GM23248 (cell line): Measurements from ENCODE around the gene KCMF1. TPM values are rescaled to one million over a fixed set of nuclear protein-coding genes. Genes with fewer than 3 reads are reported as not detected.

Source experiments
- DNase-seq: peaks from one replicate; pipeline ENCODE4 v3.0.0-alpha.2; 2015
- H2AFZ ChIP-seq: fragments of 200-600 bp; sonication (generic); 2 replicates; pipeline ENCODE4 v1.6.1; 2016; ENCODE audit warnings: antibody characterized with exemption
- H3F3A ChIP-seq: fragments of 200-600 bp; sonication (generic); 2 replicates; pipeline ENCODE4 v1.6.1; 2016; ENCODE audit warnings: mild to moderate bottlenecking, antibody characterized with exemption, mixed run types; ENCODE audit not compliant: insufficient read depth
- H3K27ac ChIP-seq: fragments of 200-600 bp; sonication (generic); 2 replicates; pipeline ENCODE4 v1.5.1; 2016; ENCODE audit warnings: mild to moderate bottlenecking
- H3K27me3 ChIP-seq: fragments of 200-600 bp; sonication (generic); replicated peaks from 2 replicates; pipeline ENCODE4 v1.6.1; 2016; ENCODE audit warnings: mild to moderate bottlenecking; ENCODE audit not compliant: insufficient read depth
- H3K36me3 ChIP-seq: fragments of 200-600 bp; sonication (generic); 2 replicates; pipeline ENCODE4 v1.6.1; 2016; ENCODE audit warnings: low read depth, mild to moderate bottlenecking
- H3K4me1 ChIP-seq: fragments of 200-600 bp; sonication (generic); 2 replicates; pipeline ENCODE4 v1.6.1; 2016; ENCODE audit warnings: mild to moderate bottlenecking; ENCODE audit not compliant: insufficient read depth
- H3K4me2 ChIP-seq: fragments of 200-600 bp; sonication (generic); one replicate; pipeline ENCODE4 v1.6.1; 2016; ENCODE audit warnings: mild to moderate bottlenecking; ENCODE audit not compliant: unreplicated experiment
- H3K4me3 ChIP-seq: fragments of 200-600 bp; sonication (generic); 2 replicates; pipeline ENCODE4 v1.5.1; 2016; ENCODE audit warnings: mild to moderate bottlenecking
- H3K79me2 ChIP-seq: fragments of 200-600 bp; sonication (generic); 2 replicates; pipeline ENCODE4 v1.6.1; 2016; ENCODE audit warnings: mild to moderate bottlenecking; ENCODE audit not compliant: insufficient read depth
- H3K9ac ChIP-seq: fragments of 200-600 bp; sonication (generic); 2 replicates; pipeline ENCODE4 v1.6.1; 2016; ENCODE audit warnings: mild to moderate bottlenecking
- H3K9me2 ChIP-seq: fragments of 200-600 bp; sonication (generic); 2 replicates; pipeline ENCODE4 v1.6.1; 2016; ENCODE audit warnings: mixed run types, mild to moderate bottlenecking, moderate library complexity; ENCODE audit not compliant: insufficient read depth
- H3K9me3 ChIP-seq: fragments of 200-600 bp; sonication (generic); one replicate; pipeline ENCODE4 v1.6.1; 2017; ENCODE audit warnings: low read depth
- H4K20me1 ChIP-seq: fragments of 200-600 bp; sonication (generic); 2 replicates; pipeline ENCODE4 v1.6.0; 2016; ENCODE audit not compliant: insufficient read depth
- EZH2 ChIP-seq: fragments of 200-600 bp; sonication (generic); IDR thresholded peaks from 2 replicates; pipeline ENCODE4 v1.6.1; 2018; ENCODE audit warnings: antibody characterized with exemption, mild to moderate bottlenecking; ENCODE audit not compliant: insufficient read depth, poor library complexity, severe bottlenecking
- EZH2phosphoT487 ChIP-seq: fragments of 200-600 bp; sonication (generic); IDR thresholded peaks from 2 replicates; pipeline ENCODE4 v1.6.1; 2018; ENCODE audit warnings: antibody characterized with exemption, moderate library complexity, mild to moderate bottlenecking, low read depth; ENCODE audit not compliant: insufficient read depth
- WGBS, 2 experiments: methylation state at CpG; one replicate each; pipeline ENCODE4 v1.1.6; 2015 to 2017; ENCODE audit warnings: low lambda C conversion rate in 2 of 2, low coverage in 1 of 2; ENCODE audit errors: missing lambda C conversion rate in 2 of 2; 5-methylcytosine and 5-hydroxymethylcytosine counted together
- in situ Hi-C: fragments of 300-500 bp; cut with MboI; formaldehyde crosslinking; loops from 2 replicates; pipeline ENCODE4 v1.15.0; 2020
- polyA plus RNA-seq: library from polyadenylated mRNA; unstranded; fragments of >200 nt; fragmentation: Nextera tagmentation; extraction: Ambion mirVana; gene quantifications from 2 replicates; pipeline ENCODE4 v1.2.1, GENCODE V29; 2016
- total RNA-seq: library from RNA; depleted of rRNA; stranded (reverse); fragments of >200 nt; shearing (Covaris generic); gene quantifications from 2 replicates; pipeline ENCODE4 v1.2.3, GENCODE V29; 2014

The KCMF1 gene
- total and polyA plus RNA-seq, 2 experiments from 2014 or later = 52.5 to 87.2 TPM

DNA sequence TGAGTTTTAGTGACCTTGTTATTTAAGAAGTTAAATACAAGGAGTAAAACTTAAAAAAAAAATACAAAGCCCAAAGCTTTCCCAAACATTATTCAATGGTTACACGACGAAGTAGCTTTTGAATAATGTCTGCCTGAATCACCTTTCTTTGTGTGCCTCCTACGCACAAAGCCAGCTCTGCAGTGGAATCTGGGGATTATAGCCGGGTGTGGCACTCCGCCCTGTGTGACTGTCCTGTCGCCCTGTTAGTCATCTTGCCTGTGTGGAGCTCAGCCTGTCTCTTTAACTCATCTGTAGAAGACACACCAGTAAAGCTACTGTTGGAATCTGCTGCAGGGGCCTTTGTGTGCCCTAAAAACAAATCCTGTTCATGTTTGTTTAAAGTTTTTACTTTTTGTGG lies 82.8 kb downstream of the KCMF1 start:
- peaks cover 42% of the 10 kb centered on the region for H3K4me1 ChIP-seq
- no peaks in the 10 kb centered on the region for H3K9me3 ChIP-seq
- no peaks in the 10 kb centered on the region for H3K9me2 ChIP-seq
- H3K36me3 ChIP-seq = peaks cover 47% of the 10 kb centered on the region
- H4K20me1 ChIP-seq = no peaks in the 10 kb centered on the region
- no peak for TF ChIP-seq EZH2phosphoT487
- peak overlapping the region; percentile 47 for H3K9ac ChIP-seq
- no peak overlapping the region for H3K4me3 ChIP-seq
- H3K27ac ChIP-seq = peak overlapping the region; percentile 65
- in situ Hi-C loops = no loop called here
- H2AFZ ChIP-seq = no peak overlapping the region
- DNase-seq = peak; percentile 94
- 3 to 9% methylated on average over 6 of the region's 6 CpGs for WGBS, 2 experiments
- peaks cover 61% of the 10 kb centered on the region for H3F3A ChIP-seq
- H3K27me3 ChIP-seq = no peaks in the 10 kb centered on the region
- H3K4me2 ChIP-seq = peak overlapping the region; percentile 53
- peaks cover 20% of the 10 kb centered on the region; the same call in 1 of the 2 replicates for H3K79me2 ChIP-seq

DNA sequence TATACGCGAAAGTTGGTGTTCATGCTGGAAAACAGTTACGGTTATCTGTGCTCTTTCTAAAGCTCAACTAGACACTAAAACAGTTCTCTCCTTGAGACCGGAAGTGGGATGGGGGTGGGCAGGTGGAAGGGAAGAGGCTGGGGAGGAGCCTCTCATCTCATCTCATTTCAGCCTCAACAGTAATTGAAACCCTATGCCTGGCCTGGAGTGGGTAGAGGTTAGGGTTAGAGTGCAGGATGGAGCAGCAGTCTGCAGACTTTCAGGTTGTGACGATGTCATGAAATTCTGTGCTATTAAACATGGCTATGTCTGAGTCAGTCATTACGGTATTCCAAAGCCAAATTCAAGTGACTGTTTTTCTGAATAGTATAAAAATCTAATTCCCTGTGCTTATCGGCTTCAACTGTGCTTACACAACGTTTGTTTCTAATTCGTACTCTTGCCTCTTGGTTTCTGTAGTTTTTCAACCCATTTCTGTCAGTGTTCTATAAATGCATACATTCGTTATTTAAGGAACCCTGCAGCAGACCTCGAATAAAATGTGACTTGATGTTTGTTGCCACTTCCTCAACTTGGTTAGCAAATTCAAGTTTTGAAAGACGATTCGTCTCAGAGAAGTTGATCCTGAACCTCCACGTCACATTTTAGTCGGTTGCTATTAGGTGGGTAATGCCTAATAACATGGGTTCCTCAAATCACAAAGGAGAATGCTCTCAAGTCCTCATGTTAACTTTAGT lies 86.4 kb downstream of the KCMF1 start:
- Histone ChIP-seq H3K9me2 (no peaks in the 10 kb centered on the region), H3K9ac (no peak overlapping the region), H3K4me2 (peak overlapping the region; percentile 10), H3K36me3 (peaks cover 22% of the 10 kb centered on the region), H3F3A (peaks cover 64% of the 10 kb centered on the region), H4K20me1 (no peaks in the 10 kb centered on the region), H3K4me1 (peaks cover 42% of the 10 kb centered on the region), H3K79me2 (no peaks in the 10 kb centered on the region), H3K27me3 (no peaks in the 10 kb centered on the region), H3K9me3 (no peaks in the 10 kb centered on the region), H3K27ac (peak overlapping the region; percentile 46; the same call in 1 of the 2 replicates), H3K4me3 (no peak overlapping the region), H2AFZ (no peak overlapping the region)
- peak; percentile 73 for DNase-seq
- WGBS, 2 experiments = 52 to 55% methylated on average over 15 of the region's 15 CpGs
- in situ Hi-C loops = no loop called here
- TF ChIP-seq EZH2 = no peak

GRCh38 chr2:85061896-85062295 lies 90.9 kb downstream of the KCMF1 start:
- Histone ChIP-seq H3K36me3 (no peaks in the 10 kb centered on the region), H3K9me3 (no peaks in the 10 kb centered on the region), H3K4me1 (peaks cover 18% of the 10 kb centered on the region), H3K27me3 (no peaks in the 10 kb centered on the region), H3K4me3 (no peak overlapping the region), H3K79me2 (no peaks in the 10 kb centered on the region), H3K4me2 (no peak overlapping the region), H2AFZ (no peak overlapping the region), H3K9ac (no peak overlapping the region), H3K27ac (no peak overlapping the region), H3F3A (peaks cover 21% of the 10 kb centered on the region), H4K20me1 (no peaks in the 10 kb centered on the region), H3K9me2 (no peaks in the 10 kb centered on the region)
- in situ Hi-C loops = no loop called here
- TF ChIP-seq EZH2phosphoT487 = no peak
- TF ChIP-seq EZH2 = no peak
- no peak for DNase-seq
- WGBS, 2 experiments = 12 to 14% methylated on average over 2 of the region's 2 CpGs

GRCh38 chr2:85062565-85062964 lies 91.6 kb downstream of the KCMF1 start:
- Histone ChIP-seq H3K9ac (no peak overlapping the region), H3K4me1 (peaks cover 12% of the 10 kb centered on the region), H3K79me2 (no peaks in the 10 kb centered on the region), H3K27ac (no peak overlapping the region), H3K9me3 (no peaks in the 10 kb centered on the region), H3F3A (peaks cover 15% of the 10 kb centered on the region), H2AFZ (no peak overlapping the region), H3K4me2 (no peak overlapping the region), H3K27me3 (no peaks in the 10 kb centered on the region), H4K20me1 (no peaks in the 10 kb centered on the region), H3K4me3 (no peak overlapping the region), H3K36me3 (no peaks in the 10 kb centered on the region), H3K9me2 (no peaks in the 10 kb centered on the region)
- 42 to 46% methylated on average over 6 of the region's 6 CpGs for WGBS, 2 experiments
- DNase-seq = no peak
- no peak for TF ChIP-seq EZH2
- no peak for TF ChIP-seq EZH2phosphoT487
- in situ Hi-C loops = no loop called here
